IMR-90 (cell line): Measurements from ENCODE around the gene COMMD1. TPM values are rescaled to one million over a fixed set of nuclear protein-coding genes. Genes with fewer than 3 reads are reported as not detected.

ENCODE experiments used
- ATAC-seq: fragments of 200-7000 bp; cut with Tn5 transposase; 2 replicates; pipeline ENCODE4 v1.9.1; 2020; ENCODE audit warnings: low read depth, mild to moderate bottlenecking, moderate library complexity
- BruUV-seq: library from RNA; stranded (reverse); fragments of 400-500 nt; replicated peaks from 2 replicates; lab custom pipeline; 2021; lab: Mats Ljungman, UMichigan
- CTCF ChIA-PET: fragments of 300-600 bp; formaldehyde crosslinking; extraction: SDS; loops from one replicate; lab custom pipeline; 2021; ENCODE audit warnings: antibody characterized with exemption; lab: Yijun Ruan, JAX
- POLR2A ChIA-PET: fragments of 300-600 bp; sonication (Branson Sonifier 250); formaldehyde crosslinking; loops from one replicate; lab custom pipeline; 2022; ENCODE audit warnings: antibody characterized with exemption; ENCODE audit not compliant: unreplicated experiment; lab: Charles Lee
- DNase-seq: peaks from one replicate; pipeline ENCODE4 v3.0.0; 2013
- H2AFZ ChIP-seq: replicated peaks from 2 replicates; pipeline ENCODE3; 2013; ENCODE audit warnings: low read length, mild to moderate bottlenecking; ENCODE audit not compliant: poor library complexity
- H2AK5ac ChIP-seq: 2 replicates; pipeline ENCODE4 v1.6.1; 2013; ENCODE audit warnings: low read depth, low read length, inconsistent platforms
- H2AK9ac ChIP-seq: replicated peaks from 2 replicates; pipeline ENCODE3; 2013; ENCODE audit warnings: mild to moderate bottlenecking, low read depth, low read length, moderate library complexity; ENCODE audit not compliant: poor library complexity
- H2BK120ac ChIP-seq: 2 replicates; pipeline ENCODE4 v1.6.1; 2013; ENCODE audit warnings: low read depth, low read length, inconsistent platforms
- H2BK15ac ChIP-seq: 3 replicates; pipeline ENCODE4 v1.6.1; 2013; ENCODE audit warnings: low read depth, low read length, inconsistent platforms
- H2BK20ac ChIP-seq: 2 replicates; pipeline ENCODE4 v1.6.1; 2013; ENCODE audit warnings: low read depth, mild to moderate bottlenecking, inconsistent platforms, low read length, moderate library complexity
- H2BK5ac ChIP-seq: 2 replicates; pipeline ENCODE4 v1.6.1; 2013; ENCODE audit warnings: mild to moderate bottlenecking, low read depth, low read length, inconsistent platforms; ENCODE audit not compliant: poor library complexity, severe bottlenecking
- H3K14ac ChIP-seq: replicated peaks from 2 replicates; pipeline ENCODE4 v1.6.1; 2013; ENCODE audit warnings: low read depth, low read length, inconsistent platforms
- H3K18ac ChIP-seq: 2 replicates; pipeline ENCODE4 v1.6.1; 2013; ENCODE audit warnings: low read depth, low read length, control low read depth
- H3K23ac ChIP-seq: 2 replicates; pipeline ENCODE4 v1.6.1; 2013; ENCODE audit warnings: low read depth, low read length, inconsistent platforms
- H3K27ac ChIP-seq: 2 replicates; pipeline ENCODE4 v1.5.1; 2013; ENCODE audit warnings: mild to moderate bottlenecking, control low read depth, low read length; ENCODE audit not compliant: insufficient read depth
- H3K27me3 ChIP-seq: 2 replicates; pipeline ENCODE4 v1.6.1; 2013; ENCODE audit warnings: low read length; ENCODE audit not compliant: control insufficient read depth, insufficient read depth
- H3K36me3 ChIP-seq: 2 replicates; pipeline ENCODE4 v1.6.1; 2013; ENCODE audit warnings: low read length, mixed read lengths; ENCODE audit not compliant: control insufficient read depth, insufficient read depth
- H3K4ac ChIP-seq: 2 replicates; pipeline ENCODE4 v1.6.1; 2013; ENCODE audit warnings: low read depth, low read length, inconsistent platforms
- H3K4me1 ChIP-seq: 2 replicates; pipeline ENCODE4 v1.6.1; 2013; ENCODE audit warnings: low read length, mixed read lengths; ENCODE audit not compliant: control insufficient read depth, insufficient read depth
- H3K4me2 ChIP-seq: 2 replicates; pipeline ENCODE4 v1.6.1; 2013; ENCODE audit warnings: low read depth, mild to moderate bottlenecking, control low read depth, low read length, moderate library complexity
- H3K4me3 ChIP-seq: 2 replicates; pipeline ENCODE4 v1.5.1; 2013; ENCODE audit warnings: low read depth, mild to moderate bottlenecking, control low read depth, low read length, moderate library complexity; ENCODE audit not compliant: insufficient read depth
- H3K56ac ChIP-seq: 2 replicates; pipeline ENCODE4 v1.6.1; 2013; ENCODE audit warnings: low read length, inconsistent platforms; ENCODE audit not compliant: insufficient read depth; ENCODE audit errors: extremely low read depth
- H3K79me1 ChIP-seq, 2 experiments: 2 replicates each; pipeline ENCODE4 v1.6.1; 2013; ENCODE audit warnings: low read length in 2 of 2, inconsistent platforms in 1 of 2, low read depth in 1 of 2
- H3K9ac ChIP-seq: 2 replicates; pipeline ENCODE4 v1.6.1; 2013; ENCODE audit warnings: low read depth, low read length, control low read depth
- H3K9me1 ChIP-seq: 2 replicates; pipeline ENCODE4 v1.6.1; 2013; ENCODE audit warnings: low read length, inconsistent platforms; ENCODE audit not compliant: insufficient read depth
- H3K9me3 ChIP-seq: 2 replicates; pipeline ENCODE4 v1.6.1; 2013; ENCODE audit warnings: low read length; ENCODE audit not compliant: control insufficient read depth, insufficient read depth
- H4K20me1 ChIP-seq: 2 replicates; pipeline ENCODE4 v1.6.1; 2013; ENCODE audit warnings: low read length, inconsistent platforms; ENCODE audit not compliant: insufficient read depth
- H4K5ac ChIP-seq: 2 replicates; pipeline ENCODE4 v1.6.1; 2013; ENCODE audit warnings: mild to moderate bottlenecking, low read depth, low read length, control low read depth
- H4K8ac ChIP-seq, 2 experiments: 2 replicates each; pipeline ENCODE4 v1.6.1; 2013; ENCODE audit warnings: low read depth in 2 of 2, low read length in 2 of 2, control low read depth in 1 of 2, inconsistent platforms in 1 of 2
- H4K91ac ChIP-seq: 2 replicates; pipeline ENCODE4 v1.6.1; 2013; ENCODE audit warnings: low read depth, low read length, inconsistent platforms; ENCODE audit not compliant: insufficient read depth
- SMC3 ChIP-seq: fragments of 150-350 bp; IDR thresholded peaks from 2 replicates; pipeline ENCODE4 v1.6.1; 2016; ENCODE audit warnings: low read depth, mild to moderate bottlenecking, antibody characterized with exemption, low read length, moderate library complexity
- WGBS, 2 experiments: methylation state at CpG; one replicate each; pipeline versions ENCODE4 v1.1.5 to v1.1.7; 2013; ENCODE audit warnings: missing lambda C conversion rate in 2 of 2; ENCODE audit not compliant: insufficient read length in 1 of 2; ENCODE audit errors: extremely low coverage in 2 of 2; 5-methylcytosine and 5-hydroxymethylcytosine counted together
- dilution Hi-C: fragments of 300-500 bp; cut with HindIII; formaldehyde crosslinking; loops from one replicate; pipeline ENCODE4 v1.14.3; 2018; ENCODE audit warnings: low sequenced_read_pairs; ENCODE audit not compliant: unreplicated experiment
- in situ Hi-C: fragments of 300-500 bp; cut with MboI; formaldehyde crosslinking; loops from 3 replicates; pipeline ENCODE4 v1.14.3; 2019; ENCODE audit warnings: low sequenced_read_pairs, inconsistent platforms, mixed read lengths
- intact Hi-C: fragments of 100-400 bp; cut with micrococcal nuclease; formaldehyde crosslinking; loops from 2 replicates; pipeline ENCODE4 v1.10.0; 2022
- polyA plus RNA-seq, 3 experiments: library from polyadenylated mRNA; depleted of rRNA; stranded (reverse); fragments of >200 nt; gene quantifications; 2 replicates each; pipeline ENCODE4 v1.2.3, GENCODE V29; 2012; ENCODE audit warnings: low replicate concordance in 1 of 3
- total RNA-seq: library from RNA; depleted of rRNA; stranded (reverse); fragments of >200 nt; gene quantifications from 2 replicates; pipeline ENCODE4 v1.2.3, GENCODE V29; 2012

Gene COMMD1
- total and polyA plus RNA-seq, 2 of the 4 experiments (the other 2 are of a cell fraction) = 42.8 to 60.4 TPM

- H3K79me1 ChIP-seq = no peaks in the 10 kb centered on the region; a peak in 1 of 4 replicates
- no peak overlapping the region for H3K27ac ChIP-seq
- in situ Hi-C loops (loop anchor here (25.0 kb wide), 1 partner anchor 782 kb away; no protein-coding TSS in a partner anchor), intact Hi-C loops (no loop called here), dilution Hi-C loops (no loop called here)
- H2AFZ ChIP-seq = no peak overlapping the region
- no peak overlapping the region for H3K4me3 ChIP-seq
- H2AK5ac ChIP-seq = no peak overlapping the region
- no peak for DNase-seq
- H3K9ac ChIP-seq = no peak overlapping the region
- no peak overlapping the region for H2BK120ac ChIP-seq
- H3K14ac ChIP-seq = no peak overlapping the region
- no TSS peak for BruUV-seq
- no peaks in the 10 kb centered on the region for H3K4me1 ChIP-seq
- no peaks in the 10 kb centered on the region for H3K9me1 ChIP-seq
- H2BK15ac ChIP-seq = no peak overlapping the region
- TF ChIP-seq SMC3 = no peak
- 83% methylated on average over 1 of the region's 1 CpG; no CpG with 5 or more reads in 1 of the 2 experiments for WGBS, 2 experiments
- no peaks in the 10 kb centered on the region for H3K36me3 ChIP-seq
- H3K4ac ChIP-seq = no peak overlapping the region
- H2AK9ac ChIP-seq = no peak overlapping the region
- no peak overlapping the region for H3K56ac ChIP-seq
- no peak overlapping the region for H4K91ac ChIP-seq
- CTCF ChIA-PET = no interaction called here
- H4K20me1 ChIP-seq = no peaks in the 10 kb centered on the region
- no peak overlapping the region for H4K5ac ChIP-seq
- POLR2A ChIA-PET = no interaction called here
- H4K8ac ChIP-seq = no peak overlapping the region
- no peak for ATAC-seq
- no peaks in the 10 kb centered on the region for H3K27me3 ChIP-seq
- no peaks in the 10 kb centered on the region for H3K9me3 ChIP-seq
- no peak overlapping the region for H3K18ac ChIP-seq
- H3K4me2 ChIP-seq = no peak overlapping the region
- H2BK20ac ChIP-seq = no peak overlapping the region
- H3K23ac ChIP-seq = no peak overlapping the region
- no peak overlapping the region for H2BK5ac ChIP-seq
These were observed 75.3 kb downstream of the COMMD1 start for GRCh38 chr2:61980758-61981157.
